Upper lobe of left lung (tissue), 4 donors: ENCODE measurements around the gene GSG1L2.

Experiments used
- CTCF ChIP-seq, 6 experiments: fragments of 450-650 bp in 4 of 6; fragments of 200-600 bp in 2 of 6; sonication (generic) in 2 of 6; IDR thresholded peaks; one replicate each; pipeline ENCODE4 v1.5.1; 2016 to 2019; ENCODE audit warnings: antibody characterized with exemption in 6 of 6
- EP300 ChIP-seq, 4 donors: sonication (generic); formaldehyde crosslinking; IDR thresholded peaks; one replicate each; pipeline ENCODE4 v1.5.1; 2017; ENCODE audit warnings: antibody characterized with exemption in 4 of 4, control low read depth in 2 of 4
- POLR2AphosphoS5 ChIP-seq, 2 donors: sonication (generic); formaldehyde crosslinking; IDR thresholded peaks; one replicate each; pipeline ENCODE4 v1.5.1; 2017; ENCODE audit warnings: antibody characterized with exemption in 2 of 2

- no peak for TF ChIP-seq CTCF (IDR thresholded peaks at IDR 0.05)
- TF ChIP-seq EP300 (IDR thresholded peaks at IDR 0.05), result no peak
- TF ChIP-seq POLR2AphosphoS5 (IDR thresholded peaks at IDR 0.05), result no peak
Measured at GRCh38 chr17:9833922-9834321, 12.0 kb upstream of the GSG1L2 start.
